Measurements from ENCODE around the gene MALAT1.
"Not testable (repeated sequence)": the region's sequence is repeated elsewhere in the genome, so short reads cannot be mapped to it uniquely, and the experiment has no call there.

Gene MALAT1

DNA sequence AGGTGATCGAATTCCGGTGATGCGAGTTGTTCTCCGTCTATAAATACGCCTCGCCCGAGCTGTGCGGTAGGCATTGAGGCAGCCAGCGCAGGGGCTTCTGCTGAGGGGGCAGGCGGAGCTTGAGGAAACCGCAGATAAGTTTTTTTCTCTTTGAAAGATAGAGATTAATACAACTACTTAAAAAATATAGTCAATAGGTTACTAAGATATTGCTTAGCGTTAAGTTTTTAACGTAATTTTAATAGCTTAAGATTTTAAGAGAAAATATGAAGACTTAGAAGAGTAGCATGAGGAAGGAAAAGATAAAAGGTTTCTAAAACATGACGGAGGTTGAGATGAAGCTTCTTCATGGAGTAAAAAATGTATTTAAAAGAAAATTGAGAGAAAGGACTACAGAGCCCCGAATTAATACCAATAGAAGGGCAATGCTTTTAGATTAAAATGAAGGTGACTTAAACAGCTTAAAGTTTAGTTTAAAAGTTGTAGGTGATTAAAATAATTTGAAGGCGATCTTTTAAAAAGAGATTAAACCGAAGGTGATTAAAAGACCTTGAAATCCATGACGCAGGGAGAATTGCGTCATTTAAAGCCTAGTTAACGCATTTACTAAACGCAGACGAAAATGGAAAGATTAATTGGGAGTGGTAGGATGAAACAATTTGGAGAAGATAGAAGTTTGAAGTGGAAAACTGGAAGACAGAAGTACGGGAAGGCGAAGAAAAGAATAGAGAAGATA lies at the start of gene MALAT1:
TSS of gene MALAT1 (plus strand) at position 69 of the 736 bp plus-strand sequence.
- DNase-seq = peak; percentile 92

DNA sequence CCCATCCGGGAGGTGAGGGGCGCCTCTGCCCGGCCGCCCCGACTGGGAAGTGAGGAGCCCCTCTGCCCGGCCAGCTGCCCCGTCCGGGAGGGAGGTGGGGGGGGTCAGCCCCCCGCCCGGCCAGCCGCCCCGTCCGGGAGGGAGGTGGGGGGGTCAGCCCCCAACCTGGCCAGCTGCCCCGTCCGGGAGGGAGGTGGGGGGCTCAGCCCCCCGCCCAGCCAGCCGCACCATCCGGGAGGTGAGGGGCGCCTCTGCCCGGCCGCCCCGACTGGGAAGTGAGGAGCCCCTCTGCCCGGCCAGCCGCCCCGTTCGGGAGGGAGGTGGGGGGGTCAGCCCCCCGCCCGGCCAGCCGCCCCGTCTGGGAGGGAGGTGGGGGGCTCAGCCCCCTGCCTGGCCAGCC lies 47.5 kb upstream of the MALAT1 start:
- DNase-seq = not testable (repeated sequence)

DNA sequence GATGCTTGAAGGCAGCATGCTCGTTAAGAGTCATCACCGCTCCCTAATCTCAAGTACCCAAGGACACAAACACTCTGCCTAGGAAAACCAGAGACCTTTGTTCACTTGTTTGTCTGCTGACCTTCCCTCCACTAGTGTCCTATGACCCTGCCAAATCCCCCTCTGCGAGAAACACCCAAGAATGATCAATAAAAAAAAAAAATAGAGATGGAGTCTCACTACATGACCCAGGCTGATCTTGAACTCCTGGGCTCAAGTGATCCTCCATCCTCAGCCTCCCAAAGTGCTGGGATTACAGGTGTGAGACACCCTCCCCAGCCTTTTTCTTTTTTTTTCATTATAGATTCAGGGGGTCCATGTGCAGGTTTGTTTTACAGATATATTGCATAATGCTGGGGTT lies 46.6 kb upstream of the MALAT1 start:
- DNase-seq = not testable (repeated sequence)

DNA sequence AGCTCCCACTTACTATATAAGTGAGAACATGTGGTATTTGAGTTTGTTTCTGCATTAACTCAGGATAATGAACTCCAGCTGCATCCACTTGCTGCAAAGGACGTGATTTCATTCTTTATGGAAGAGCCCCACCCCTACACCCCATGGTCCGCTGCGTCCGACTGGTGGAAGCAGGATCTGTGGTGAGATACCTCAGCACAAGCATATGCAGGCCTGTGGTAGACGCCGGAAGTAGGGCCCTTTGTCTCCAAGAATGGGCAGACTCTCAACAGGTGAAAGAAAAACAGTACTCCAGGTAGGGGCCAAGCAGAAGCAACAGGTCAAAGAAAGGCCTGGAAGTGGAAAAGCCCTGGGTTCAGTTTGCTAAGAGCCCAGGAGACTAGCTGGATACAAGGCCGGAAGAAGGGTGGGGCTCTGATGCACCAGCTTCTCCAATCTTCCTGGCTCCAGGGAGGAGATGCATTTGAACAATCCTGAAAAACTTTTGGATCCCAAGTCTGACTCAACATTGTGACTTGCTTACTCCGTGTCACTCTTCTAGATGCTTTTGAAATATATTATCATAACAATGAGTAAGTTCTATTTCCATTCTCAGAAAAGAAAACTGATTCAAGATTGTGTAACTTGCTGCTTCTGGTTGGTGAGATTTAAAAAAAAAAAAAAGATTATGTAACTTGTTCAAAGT lies 45.9 kb upstream of the MALAT1 start:
- no peak for DNase-seq

DNA sequence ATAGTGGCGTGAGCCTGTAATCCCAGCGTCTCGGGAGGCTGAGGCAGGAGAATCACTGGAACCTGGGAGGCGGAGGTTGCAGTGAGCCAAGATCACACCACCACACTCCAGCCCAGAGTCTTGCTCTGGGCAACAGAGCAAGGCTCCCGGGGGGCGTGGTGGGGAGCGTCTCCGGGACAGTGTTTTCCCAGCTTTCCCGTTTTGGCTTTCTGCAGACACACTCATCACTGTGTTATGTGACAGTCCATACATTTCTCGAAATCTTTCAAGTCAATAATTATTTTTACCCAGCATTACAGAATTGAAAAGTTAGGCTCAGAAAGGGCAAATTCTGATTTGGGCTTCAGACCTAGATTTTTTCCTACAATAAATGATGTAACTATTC lies 44.5 kb upstream of the MALAT1 start:
- no peak for DNase-seq

DNA sequence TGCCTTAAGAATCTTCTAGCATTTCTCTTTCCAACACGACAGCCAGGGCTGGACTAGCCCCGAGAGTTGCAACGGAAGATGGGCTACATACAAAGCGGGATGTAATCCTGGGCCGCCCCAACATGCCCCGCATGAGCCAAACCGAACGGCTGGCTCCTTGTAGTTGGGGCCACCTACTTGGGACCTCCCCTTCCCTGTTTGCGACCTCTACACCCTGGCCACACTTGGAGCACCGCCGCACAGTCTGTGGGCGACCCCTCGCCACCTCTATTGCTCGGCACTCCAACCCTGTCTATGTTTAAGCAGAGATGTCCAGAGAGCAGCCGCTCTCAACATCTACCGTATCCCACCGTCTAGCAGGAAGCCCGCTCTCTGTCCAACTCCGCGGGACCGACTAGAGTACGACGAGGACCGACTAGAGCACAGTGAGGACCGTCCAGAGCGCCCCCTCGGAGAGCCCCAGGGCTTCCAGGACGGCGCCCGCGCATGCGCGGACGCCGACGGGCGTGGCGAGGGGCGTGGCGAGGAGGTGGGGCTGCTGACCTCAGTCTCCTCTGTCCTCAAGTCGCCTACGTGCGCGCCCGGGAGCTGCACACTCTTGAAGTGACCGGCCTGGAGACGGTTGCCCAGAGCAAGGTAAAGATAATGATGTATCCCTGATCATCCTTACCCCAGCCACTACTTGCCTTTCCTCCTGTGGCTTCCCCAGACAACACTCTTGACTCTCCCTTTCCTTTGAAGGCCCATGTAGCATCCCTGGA lies 44.0 kb upstream of the MALAT1 start:
- peak; percentile 61 for DNase-seq

DNA sequence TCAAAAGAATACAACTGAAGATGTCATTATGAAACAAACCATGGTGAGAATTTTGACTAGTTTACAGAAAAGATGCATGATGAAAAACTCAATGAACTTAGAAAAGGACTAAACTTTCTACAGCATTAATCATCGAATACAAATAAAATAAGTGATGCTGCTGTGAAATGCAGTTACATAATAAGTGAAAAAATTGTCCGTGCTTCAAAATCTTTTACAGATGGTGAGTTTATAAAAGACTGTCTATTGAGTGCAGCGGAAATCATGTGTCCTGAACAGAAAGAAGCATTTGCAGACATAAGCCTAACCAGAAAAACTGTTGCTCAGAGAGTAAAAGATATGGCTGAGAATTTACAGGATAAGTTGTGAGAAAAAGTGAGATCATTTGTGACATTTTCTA lies 42.4 kb upstream of the MALAT1 start:
- no peak for DNase-seq

DNA sequence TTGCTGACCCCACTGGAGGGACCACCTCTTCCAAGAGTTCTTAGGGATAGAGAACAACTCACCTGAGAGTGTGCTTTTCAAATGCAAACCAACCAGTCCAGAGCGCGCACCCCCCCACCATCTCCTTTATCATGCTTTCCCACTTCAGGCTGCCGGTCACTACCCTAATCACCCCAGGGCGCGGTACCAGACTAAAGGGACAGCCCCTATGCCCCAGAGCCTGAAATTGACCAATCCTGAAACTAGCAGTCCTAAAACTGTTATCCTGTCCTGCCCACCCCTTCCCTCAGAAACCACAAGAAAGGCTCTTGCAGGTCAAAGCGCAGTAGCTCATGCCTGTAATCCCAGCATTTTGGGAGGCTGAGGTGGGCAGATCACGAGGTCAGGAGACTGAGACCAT lies 39.3 kb upstream of the MALAT1 start:
- DNase-seq = no peak

DNA sequence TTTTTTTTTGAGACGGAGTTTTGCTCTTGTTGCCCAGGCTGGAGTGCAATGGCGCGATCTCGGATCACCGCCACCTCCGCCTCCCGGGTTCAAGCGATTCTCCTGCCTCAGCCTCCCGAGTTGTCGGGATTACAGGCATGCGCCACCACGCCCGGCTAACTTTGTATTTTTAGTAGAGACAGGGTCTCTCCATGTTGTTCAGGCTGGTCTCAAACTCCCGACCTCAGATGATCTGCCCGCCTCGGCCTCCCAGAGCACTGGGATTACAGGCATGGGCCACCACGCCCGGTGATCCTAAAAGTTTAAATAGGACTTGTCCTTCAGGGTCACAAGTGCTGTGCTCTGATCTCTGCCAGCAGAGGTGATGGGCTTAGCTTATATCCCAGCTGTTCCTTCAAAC lies 33.4 kb upstream of the MALAT1 start:
- DNase-seq = not testable (repeated sequence)

DNA sequence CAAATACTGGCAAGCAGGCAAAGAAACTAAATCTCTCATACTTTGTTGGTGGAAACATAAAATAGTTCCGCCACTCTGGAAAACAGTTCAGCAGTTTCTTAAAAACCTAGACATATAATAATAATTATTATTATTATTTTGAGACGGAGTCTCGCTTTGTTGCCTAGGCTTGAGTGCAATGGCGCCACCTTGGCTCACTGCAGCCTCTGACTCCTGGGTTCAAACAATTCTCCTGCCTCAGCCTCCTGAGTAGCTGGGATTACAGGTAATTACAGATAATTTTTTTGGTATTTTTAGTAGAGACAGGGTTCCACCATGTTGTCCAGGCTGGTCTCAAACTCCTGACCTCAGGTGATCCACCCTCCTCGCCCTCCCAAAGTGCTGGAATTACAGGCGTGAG lies 31.5 kb upstream of the MALAT1 start:
- not testable (repeated sequence) for DNase-seq

DNA sequence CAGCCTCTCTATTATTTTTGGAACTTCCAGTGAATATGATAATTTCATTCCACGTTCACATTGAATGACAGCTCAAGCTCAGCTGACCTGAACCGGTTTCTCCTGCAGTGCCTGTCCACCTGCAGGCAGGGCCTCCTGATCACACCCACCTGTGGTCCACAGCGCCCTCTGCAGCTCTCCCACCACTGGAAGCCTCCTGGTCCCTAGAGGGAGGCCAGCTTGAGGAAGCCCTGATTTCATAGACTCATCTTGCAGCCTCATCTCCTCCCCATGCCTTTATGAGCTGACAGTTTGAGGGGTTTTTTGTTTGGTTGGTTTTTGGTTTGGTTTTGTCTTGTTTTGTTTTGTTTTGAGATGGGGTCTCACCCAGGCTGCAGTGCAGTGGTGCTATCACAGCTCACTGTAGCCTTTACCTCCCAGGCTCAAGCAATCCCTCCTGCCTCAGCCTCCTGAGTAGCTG lies 29.9 kb upstream of the MALAT1 start:
- no peak for DNase-seq

DNA sequence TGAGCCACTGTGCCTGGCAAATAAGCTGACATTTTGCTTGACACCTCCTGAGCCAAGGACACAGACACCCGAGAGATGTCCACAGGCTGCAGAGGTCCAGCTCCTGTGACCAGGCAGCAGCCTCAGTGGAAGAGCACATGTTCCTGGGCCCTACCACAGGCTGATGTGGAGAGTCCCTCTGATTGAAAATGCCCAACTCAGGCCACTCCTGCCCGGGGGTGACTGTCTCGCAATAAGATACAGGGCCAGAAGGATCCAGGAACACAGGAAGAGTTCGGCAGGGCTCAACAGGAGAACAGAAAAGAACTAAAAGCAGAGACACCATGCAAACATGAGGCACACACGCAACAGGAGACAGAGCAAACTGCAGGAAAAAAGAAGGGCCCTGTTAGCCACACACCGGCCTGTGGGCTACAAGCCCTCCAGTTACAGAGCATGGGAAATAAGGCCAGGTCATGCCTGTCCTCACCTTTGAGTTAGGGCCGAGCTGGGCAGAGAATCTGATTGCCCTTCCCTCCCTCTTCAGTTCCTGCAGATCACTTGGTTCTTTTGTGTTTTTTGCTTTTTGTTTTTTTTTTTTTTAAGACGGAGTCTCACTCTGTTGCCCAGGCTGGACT lies 28.3 kb upstream of the MALAT1 start:
- DNase-seq = no peak

DNA sequence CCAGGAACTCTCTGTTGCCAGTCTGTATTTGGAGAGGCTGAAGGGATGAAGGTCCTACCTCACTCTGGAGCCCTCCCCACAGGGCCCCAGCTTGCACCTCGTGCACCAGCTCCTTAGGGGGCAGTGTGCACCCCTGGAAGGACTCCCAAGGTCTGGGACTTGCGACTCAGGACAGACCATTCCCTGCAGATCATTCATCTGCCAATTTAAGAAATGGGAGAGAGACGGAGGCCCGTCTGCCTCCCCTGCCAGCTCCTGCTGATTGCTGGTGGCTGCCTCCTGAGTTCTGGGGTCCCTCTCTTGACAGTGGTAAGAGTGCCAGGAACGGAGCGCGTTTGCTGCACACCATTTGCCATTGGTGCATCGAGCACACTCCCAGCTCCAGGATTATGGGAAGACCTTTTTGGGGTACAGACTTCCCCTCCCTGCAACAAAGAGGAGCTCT lies 27.4 kb upstream of the MALAT1 start:
- DNase-seq = no peak

DNA sequence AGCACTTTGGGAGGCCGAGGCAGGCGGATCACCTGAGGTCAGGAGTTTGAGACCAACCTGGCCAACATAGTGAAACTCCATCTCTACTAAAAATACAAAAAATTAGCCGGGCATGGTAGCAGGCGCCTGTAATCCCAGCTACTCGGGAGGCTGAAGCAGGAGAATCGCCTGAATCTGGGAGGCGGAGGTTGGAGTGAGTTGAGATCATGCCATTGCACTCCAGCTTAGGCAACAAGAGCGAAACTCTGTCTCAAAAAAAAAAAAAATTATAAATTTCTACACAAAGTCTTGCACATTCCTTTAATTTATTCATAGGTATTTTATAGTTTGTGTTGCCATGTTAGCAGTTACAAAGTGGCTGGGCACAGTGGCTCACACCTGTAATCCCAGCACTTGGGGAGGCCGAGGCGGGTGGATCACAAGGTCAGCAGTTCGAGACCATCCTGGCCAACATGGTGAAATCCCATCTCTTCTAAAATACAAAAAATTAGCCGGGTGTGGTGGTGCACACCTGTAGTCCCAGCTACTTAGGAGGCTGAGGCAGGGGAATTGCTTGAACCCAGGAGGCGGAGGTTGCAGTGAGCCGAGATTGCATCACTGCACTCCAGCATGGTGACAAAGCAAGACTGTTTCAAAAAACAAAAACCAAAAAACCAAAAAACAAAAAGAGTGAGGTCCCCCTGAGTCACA lies 26.1 kb upstream of the MALAT1 start:
- DNase-seq = not testable (repeated sequence)

DNA sequence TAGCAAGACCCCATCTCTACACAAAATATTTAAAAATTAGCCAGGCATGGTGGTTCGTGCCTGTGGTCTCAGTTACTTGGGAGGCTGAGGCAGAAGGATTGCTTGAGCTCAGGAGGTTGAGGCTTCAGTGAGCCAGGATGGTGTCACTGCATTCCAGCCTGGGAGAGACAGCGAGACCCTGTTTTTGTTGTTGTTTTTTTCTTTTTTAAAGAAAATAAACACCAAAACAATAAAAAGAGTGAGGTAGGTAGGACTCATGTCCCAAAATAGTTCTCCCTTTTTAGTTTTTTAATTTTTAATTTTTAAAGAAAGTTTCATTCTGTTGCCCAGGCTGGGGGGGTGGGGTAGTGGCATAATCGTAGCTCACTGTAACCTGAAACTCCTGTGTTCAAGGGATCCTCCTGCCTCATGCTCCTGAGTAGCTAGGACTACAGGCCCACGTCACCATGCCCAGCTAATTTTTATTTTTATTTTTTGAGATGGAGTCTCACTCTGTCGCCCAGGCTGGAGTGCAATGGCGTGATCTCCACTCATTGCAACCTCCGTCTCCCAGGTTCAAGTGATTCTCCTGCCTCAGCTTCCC lies 25.5 kb upstream of the MALAT1 start:
- no peak for DNase-seq

DNA sequence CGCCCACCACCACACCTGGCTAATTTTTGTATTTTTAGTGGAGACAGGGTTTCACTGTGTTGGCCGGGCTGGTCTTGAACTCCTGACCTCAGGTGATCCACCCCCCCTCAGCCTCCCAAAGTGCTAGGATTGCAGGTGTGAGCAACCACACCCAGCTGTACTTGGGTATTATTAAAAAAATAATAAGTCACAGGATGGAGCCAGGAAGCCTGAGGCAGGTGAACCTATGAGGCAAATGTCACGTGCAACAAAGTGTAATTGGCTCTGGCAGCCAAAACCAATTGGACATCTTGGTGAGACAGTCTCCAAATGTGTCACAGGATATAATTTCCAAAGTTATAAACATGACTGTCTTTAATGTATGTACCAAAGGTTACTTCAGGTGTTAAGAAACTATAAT lies 24.0 kb upstream of the MALAT1 start:
- DNase-seq = no peak

DNA sequence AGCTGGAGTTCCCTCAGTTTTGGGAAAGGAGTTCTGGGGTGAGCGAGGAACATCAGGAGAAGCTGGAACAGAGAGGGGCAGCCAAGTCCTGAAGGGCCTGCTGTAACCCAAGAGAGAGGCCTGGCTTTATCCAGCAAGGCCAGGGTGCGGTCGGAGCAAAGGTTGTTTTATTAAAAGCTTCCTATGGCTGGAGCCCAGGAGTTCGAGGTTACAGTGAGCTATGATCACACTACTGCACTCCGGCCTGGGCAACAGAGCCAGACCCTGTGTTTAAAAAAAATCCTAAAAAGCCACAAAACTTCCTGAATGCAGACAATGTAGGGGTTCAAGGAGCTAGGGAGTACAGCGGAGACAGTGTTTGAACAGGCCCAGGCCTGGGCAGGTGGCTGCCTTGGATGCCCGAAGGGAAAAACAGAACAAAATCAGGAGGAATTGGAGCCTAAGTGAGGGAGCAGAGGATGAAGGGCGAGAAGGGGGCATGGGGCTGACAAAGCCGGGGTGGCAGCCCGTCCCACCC lies 22.2 kb upstream of the MALAT1 start:
- DNase-seq = no peak

DNA sequence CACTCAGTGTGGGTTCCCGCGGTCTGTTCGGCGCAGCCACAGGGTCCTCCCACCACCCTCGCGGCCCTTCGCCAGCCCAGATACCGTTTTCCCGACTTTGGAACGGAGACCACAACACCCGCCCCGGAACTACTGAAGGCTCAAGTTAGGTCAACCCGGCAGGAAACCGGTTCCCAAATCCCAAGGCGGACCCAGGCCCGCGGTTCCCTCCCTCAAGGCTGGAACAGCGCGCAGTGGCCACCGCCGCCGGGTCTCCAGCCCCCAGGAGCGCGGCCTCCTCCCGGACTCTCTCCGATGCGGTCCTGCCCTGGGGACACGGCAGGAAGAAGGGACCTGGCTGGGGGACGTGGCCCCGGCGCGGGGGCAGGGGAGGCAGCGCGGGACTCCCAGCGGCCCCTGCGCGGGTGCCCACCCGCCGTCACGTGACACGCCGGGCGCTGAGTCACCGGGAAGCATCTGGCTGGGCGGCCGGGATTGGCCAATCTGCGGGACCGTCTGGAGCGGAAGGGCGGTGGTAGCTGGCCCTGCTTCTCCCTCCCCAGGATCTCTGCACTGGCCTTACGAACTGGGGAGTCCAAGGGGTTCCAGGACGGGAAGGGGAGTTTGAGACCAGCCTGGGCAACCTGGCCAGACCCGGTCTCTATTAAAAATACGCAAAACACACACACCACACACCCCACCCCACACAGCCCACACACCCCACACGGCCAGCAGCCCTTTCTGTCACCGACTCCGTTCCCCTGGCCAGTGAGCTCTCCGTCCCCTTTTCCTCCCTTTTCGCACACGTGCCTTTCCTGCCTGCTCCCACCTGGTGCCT lies 21.5 kb upstream of the MALAT1 start:
- peak; percentile 91 for DNase-seq

DNA sequence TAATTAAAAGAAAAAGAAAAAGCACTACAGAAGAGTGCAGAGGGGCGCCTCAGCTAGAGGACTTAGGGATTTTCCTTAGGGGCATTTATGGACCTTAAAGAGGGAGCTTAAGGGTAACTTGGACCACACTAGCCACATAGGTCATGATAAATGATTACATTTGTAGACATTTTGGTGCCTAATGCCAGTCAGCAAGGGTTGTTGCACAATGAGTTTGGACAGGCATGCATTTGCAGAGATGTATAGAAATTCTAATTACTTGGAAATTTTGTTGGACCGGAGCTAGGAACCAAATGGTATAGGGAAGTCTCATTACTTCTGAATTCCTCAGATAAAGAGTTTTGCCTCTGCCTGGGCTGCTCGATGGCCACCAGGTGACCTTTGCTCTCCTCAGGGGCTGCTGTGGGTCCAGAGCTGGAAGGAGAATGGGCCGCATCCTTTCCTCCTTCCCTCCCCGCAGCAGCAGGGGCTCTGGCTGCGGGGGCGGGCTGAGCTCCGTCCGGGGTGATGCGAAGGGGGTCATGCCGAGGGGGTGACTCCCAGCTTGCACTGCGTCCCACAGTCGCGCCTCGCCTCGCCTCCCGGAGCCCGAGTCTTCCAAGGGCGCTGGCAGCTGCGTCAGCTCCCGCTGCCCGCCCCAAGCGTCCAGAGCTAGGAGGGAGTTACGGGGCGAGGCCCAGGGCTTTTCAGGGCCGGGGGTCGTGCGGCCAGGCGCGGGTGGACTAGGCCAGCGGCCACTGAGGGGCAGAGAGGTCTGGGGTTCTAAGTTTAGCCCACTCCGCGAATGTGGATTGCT lies 20.3 kb upstream of the MALAT1 start:
- no peak for DNase-seq

Measured in NCI-H2171 (cell line).